ENCODE data around the gene CACNG4.

GRCh38 chr17:66995944-66996343, 31.4 kb downstream of the CACNG4 start:
- TF ChIP-seq, protein P1, sequence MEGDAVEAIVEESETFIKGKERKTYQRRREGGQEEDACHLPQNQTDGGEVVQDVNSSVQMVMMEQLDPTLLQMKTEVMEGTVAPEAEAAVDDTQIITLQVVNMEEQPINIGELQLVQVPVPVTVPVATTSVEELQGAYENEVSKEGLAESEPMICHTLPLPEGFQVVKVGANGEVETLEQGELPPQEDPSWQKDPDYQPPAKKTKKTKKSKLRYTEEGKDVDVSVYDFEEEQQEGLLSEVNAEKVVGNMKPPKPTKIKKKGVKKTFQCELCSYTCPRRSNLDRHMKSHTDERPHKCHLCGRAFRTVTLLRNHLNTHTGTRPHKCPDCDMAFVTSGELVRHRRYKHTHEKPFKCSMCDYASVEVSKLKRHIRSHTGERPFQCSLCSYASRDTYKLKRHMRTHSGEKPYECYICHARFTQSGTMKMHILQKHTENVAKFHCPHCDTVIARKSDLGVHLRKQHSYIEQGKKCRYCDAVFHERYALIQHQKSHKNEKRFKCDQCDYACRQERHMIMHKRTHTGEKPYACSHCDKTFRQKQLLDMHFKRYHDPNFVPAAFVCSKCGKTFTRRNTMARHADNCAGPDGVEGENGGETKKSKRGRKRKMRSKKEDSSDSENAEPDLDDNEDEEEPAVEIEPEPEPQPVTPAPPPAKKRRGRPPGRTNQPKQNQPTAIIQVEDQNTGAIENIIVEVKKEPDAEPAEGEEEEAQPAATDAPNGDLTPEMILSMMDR (IDR thresholded peaks at IDR 0.05; ENCODE audit: insufficient read depth, low read depth, low read length), result no peak
- no peak for TF ChIP-seq EZH2 (IDR thresholded peaks at IDR 0.05; ENCODE audit: insufficient read depth, low read length)
